Measurements from ENCODE around the gene DNAJC11.
"Not testable (repeated sequence)": the region's sequence is repeated elsewhere in the genome, so short reads cannot be mapped to it uniquely, and the experiment has no call there.

DNAJC11 gene

DNA sequence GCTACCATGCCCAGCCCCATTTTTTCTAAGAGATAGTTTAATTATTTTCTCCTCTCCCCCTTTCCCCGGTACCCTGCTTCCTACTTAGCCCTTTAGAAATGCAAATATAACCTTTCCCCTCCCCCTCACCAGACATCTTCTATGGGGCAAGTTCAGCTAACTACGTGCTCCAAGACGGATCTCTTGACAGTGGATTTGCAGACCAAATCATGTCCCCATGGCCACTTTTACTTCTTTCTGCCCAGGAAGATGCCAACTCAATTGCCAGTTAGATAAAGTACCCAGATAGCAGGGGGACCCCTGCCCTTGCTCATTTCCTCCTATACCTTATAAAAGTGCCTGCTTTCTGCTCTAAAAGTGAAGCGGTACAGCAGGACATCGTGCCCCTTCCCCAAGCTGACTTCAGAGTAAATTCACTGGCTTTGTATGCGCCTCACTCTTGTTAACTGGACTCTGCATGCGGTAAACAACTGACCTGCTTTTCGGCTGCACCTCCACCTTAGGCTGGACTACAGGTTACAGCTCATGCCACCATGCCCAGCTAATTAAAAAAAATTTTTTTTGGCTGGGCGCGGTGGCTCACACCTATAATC is 7.4 kb downstream of the DNAJC11 start:
- no peak for DNase-seq

DNA sequence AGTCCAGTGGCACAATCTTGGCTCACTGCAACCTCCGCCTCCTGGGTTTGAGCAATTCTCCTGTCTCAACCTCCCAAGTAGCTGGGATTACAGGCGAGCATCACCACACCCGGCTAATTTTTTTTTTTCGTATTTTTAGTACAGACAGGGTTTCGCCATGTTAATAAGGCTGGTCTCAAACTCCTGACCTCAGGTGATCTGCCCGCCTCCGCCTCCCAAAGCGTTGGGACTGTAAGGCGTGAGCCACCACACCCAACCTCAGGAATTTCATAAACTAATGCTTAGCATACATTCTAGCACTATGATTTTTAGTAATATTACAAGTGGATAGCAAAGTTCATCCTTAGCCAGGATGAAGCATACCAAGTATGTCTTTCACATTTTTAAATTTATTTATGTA is 8.7 kb downstream of the DNAJC11 start:
- no peak for DNase-seq

DNA sequence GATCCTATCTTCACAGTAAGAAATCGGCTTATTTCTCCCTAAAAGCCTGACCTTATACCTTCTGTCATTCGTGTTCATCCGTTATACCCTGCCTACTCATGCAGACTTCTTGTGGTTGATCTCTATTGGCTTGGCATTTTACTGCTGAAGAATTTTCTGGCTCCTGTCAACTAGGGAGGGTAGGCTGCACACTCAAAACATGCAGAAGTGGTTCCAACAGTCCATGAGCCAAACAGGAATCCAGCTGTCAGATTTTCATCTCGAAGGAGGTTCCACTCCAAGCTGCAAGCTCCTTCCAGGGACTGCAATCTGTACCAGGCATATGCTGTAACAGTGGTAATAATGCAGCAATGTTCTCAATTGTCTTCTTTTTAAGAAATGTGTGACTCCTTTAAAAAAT is 10.1 kb downstream of the DNAJC11 start:
- DNase-seq = no peak

DNA sequence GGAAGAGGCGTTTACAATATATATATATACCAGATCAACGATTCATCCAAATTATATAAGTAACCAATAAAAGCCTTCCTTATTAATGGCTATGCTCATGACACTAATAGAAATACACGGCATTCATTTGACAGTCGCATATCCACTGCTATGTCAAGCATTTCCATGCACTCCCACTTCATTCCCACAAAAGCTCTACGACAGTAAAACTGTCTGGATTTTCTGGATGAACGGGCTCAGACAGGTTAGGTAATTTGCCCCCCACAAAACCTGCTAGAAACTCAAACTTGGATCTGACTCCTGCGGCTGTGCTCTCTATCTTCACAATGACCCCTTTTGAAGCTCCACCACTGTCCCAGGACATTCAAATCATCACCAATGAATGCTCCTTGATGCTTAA is 11.4 kb downstream of the DNAJC11 start:
- no peak for DNase-seq

- DNase-seq = no peak
Observed at GRCh38 chr1:6688757-6689156, 12.9 kb downstream of the DNAJC11 start.

DNA sequence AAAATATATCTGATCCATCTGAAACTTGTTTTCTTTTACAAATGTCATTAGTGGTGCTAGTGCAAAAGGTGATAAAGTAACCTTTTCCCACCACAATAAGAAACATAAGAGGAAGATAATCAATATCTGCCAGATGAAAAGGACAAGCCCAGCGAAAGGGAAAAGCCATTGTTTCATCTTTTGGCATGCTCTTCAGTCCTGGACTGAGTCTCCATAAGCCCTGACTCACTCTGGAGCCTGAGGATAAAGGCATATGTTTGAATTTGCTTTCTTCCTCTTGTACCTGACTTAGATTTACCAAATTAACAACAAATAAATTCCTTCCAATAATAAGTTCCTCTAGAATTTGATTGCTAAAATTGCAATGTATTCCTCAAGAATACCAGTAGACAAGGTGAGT is 13.6 kb downstream of the DNAJC11 start:
- DNase-seq = no peak

- DNase-seq = no peak
Observed at GRCh38 chr1:6686294-6686693, 15.3 kb downstream of the DNAJC11 start.

DNA sequence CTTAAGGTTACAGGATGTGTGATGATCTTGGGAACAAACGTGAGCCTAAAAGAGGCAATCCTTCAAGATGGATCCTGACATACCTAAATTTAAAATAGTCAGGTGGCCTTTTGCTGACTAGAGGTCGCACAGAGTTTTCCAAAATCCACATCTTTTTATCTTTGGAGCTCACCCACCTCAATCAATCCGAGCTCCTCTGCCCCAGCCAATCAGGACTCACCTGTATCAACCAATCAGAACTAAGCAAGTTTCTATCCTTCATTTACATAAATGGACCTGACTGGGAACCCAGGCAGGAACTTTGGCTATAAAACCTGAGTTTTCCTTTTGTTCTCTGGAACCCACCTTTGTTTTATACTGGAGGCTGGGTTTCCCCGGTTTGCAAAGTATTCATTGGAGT is 16.2 kb downstream of the DNAJC11 start:
- DNase-seq = no peak

GRCh38 chr1:6683434-6683833 is 18.2 kb downstream of the DNAJC11 start:
- no peak for DNase-seq

- no peak for DNase-seq
Observed at GRCh38 chr1:6675941-6676340, 25.7 kb downstream of the DNAJC11 start.

DNA sequence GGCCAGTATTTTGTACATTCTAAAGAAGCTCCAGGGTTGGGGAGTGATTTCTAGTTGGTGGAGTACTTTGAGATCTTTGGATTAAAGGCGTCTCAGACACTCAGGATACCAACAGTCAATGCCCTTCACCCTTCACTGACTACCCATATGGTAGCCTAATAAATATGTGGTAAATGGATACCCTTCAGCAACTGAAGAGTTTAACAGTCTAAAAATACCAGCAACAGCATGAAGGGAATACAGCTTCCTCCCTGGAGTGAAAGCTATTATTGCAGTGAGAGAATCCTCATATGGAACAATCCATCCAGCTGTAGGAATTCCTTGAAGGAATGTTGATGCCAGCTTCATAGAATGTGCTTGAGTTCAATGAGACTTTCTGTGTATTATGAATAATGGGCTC is 26.8 kb downstream of the DNAJC11 start:
- DNase-seq = no peak

GRCh38 chr1:6673816-6674398 is 27.7 kb downstream of the DNAJC11 start:
- no peak for DNase-seq

- no peak for DNase-seq
Observed at GRCh38 chr1:6672558-6672957, 29.1 kb downstream of the DNAJC11 start.

GRCh38 chr1:6668503-6668902 is 33.1 kb downstream of the DNAJC11 start:
- DNase-seq = no peak

GRCh38 chr1:6667139-6667538 is 34.5 kb downstream of the DNAJC11 start:
- DNase-seq = no peak

- no peak for DNase-seq
Observed at GRCh38 chr1:6666696-6667095, 34.9 kb downstream of the DNAJC11 start.

DNA sequence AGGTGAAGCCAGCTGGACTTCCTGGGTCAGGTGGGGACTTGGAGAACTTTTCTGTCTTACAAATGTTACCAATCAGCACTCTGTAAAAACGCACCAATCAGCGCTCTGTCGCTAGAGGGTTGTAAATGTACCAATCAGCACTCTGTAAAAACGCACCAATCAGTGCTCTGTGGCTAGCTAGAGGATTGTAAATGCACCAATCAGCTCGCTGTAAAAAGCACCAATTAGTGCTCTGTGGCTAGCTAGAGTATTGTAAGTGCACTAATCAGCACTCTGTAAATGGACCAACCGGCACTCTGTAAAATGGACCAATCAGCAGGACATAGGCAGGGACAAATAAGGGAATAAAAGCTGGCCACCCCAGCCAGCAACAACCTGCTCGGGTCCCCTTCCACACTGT is 39.1 kb downstream of the DNAJC11 start:
- DNase-seq = not testable (repeated sequence)

GRCh38 chr1:6660415-6661049 is 41.1 kb downstream of the DNAJC11 start:
- DNase-seq = no peak

DNA sequence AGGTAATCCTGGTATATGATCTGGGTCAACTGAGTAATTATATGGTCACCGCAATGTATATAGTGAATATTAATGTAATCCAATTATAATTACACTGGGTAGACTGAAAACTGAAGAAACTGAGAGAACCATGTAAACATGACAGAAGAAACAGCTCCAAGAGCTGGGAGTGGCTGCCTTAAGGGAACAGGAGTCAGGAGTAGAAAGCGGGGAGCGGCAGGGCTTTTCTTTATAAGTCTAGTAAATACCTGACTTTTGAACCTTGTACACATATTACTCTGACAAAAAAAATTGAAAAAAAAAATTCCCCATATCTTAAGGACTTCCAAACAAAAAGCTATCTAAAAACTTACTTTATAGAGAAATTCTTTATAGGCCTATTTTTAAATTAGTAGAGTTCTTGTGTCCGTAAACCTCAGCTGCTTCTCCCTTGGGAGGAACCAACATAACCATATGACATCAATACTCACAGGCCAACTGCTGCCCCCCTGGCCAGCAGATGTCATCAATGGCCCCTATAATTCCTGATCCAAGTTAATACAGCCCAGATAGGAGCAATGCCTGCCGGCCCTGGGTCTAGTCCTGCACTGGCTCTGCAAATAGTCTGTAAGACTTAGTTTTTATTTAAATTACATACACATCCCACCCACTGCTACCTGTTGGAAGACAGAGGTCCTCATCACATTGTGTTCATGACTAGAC is 43.1 kb downstream of the DNAJC11 start:
- DNase-seq = no peak

- DNase-seq = no peak
Observed at GRCh38 chr1:6657138-6657537, 44.5 kb downstream of the DNAJC11 start.

DNA sequence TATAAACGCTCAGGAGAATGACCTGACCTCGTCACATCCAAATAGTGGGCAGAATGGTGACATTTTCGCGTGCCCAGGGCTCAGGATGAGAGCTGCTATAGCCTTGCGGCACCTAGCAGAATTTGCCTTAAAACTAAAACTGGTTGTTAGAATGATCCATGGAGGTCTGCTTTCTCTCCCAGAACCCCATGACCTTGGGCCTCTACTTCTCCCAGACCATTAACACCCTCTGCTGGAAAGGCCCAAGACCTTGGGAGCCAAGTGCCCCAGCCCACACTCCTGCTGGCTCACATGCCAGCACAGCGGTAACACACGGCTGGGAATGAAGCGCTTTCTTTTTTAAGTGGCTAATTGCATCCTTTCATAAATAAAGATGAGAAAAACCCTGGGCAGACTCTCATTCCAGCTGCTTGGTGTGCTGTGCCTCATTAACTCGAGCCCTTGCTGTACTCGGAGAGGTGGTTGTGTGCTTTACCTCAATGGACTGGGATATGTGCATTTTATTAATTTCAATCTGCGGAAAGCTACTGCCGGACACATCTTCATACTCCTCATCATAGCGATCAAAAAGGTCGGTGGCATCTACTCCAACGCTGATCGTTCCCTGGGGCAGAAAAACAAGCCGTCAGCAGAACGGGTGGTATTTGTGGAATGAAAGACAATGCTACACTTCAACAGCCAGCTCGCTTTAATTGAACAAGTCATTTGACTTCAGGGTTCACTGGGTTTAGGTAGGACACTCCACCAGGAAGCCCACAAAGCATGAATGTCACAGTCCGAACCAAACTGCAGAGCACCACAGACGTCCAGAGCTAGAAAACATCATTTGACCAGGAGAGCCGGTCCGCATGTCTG is 48.0 kb downstream of the DNAJC11 start:
- no peak for DNase-seq

DNA sequence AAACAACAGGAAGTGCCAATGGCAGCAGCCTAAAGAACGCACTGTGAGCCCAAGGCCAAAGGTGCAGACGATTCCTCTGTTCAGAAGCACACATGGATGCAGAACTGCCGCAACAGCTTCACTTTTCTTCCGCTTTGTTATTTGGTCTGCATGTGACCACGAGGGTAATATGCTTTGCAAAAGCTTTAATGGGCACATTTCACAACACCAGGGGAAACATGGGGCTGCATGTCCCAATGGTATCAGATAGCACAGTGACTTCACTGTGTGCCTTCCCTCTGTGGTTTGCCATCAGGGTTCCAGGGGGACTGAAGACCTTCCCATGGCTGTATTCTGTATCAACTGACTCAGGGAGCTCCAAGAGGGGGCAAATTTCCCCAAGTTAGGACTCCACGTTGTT is 48.6 kb downstream of the DNAJC11 start:
- DNase-seq = no peak

DNA sequence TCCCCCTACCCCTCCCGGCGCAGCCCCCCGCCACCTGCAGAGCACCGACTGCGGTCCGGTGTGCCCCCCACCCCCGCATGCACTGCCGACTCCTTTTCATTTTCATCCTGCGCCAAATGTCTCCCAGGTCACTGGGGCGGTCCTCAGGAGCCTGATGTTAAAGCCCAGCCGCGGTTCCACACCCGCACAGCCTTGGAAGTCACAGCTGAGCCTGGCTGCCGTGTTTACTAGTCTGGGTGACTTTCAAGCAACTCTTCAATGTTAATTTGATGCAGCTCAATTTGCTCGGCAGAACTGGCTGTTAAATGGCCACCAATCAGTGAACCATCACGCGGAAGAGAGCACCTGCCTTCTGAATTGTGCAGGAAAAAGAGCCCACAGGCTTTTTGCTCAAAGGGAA is 49.7 kb downstream of the DNAJC11 start:
- no peak for DNase-seq
